NCI-H1694 (cell line): Measurements from ENCODE around the gene MPPED2.

Experiments
- DNase-seq: peaks from one replicate; lab custom pipeline; 2025; lab: John Stamatoyannopoulos, UW

The MPPED2 gene

GRCh38 chr11:30586251-30587144 lies at the start of gene MPPED2:
MPPED2 (minus strand) TSS chr11:30586353; CDS start chr11:30580373, 5,980 bp downstream.
- DNase-seq = no peak

GRCh38 chr11:30635401-30635989 lies 49.3 kb upstream of the MPPED2 start:
- no peak for DNase-seq

GRCh38 chr11:30631148-30631547 lies 45.0 kb upstream of the MPPED2 start:
- DNase-seq = no peak

- DNase-seq = no peak
Observed at GRCh38 chr11:30619767-30620166, 33.6 kb upstream of the MPPED2 start.

GRCh38 chr11:30617762-30618161 lies 31.6 kb upstream of the MPPED2 start:
- no peak for DNase-seq

GRCh38 chr11:30610628-30611027 lies 24.5 kb upstream of the MPPED2 start:
- no peak for DNase-seq

- no peak for DNase-seq
Observed at GRCh38 chr11:30608534-30608933, 22.4 kb upstream of the MPPED2 start.

- DNase-seq = no peak
Observed at GRCh38 chr11:30605036-30605605, 19.0 kb upstream of the MPPED2 start.

- DNase-seq = no peak
Observed at GRCh38 chr11:30603357-30603756, 17.2 kb upstream of the MPPED2 start.

- DNase-seq = no peak
Observed at GRCh38 chr11:30596832-30597231, 10.7 kb upstream of the MPPED2 start.

GRCh38 chr11:30595934-30596333 lies 9.8 kb upstream of the MPPED2 start:
- DNase-seq = no peak

- no peak for DNase-seq
Observed at GRCh38 chr11:30594646-30595411, 8.7 kb upstream of the MPPED2 start.

- no peak for DNase-seq
Observed at GRCh38 chr11:30587269-30587812, 1.2 kb upstream of the MPPED2 start.

GRCh38 chr11:30585892-30586250 lies 282 bp downstream of the MPPED2 start:
- no peak for DNase-seq

- no peak for DNase-seq
Observed at GRCh38 chr11:30585125-30585891, 845 bp downstream of the MPPED2 start.

- DNase-seq = no peak
Observed at GRCh38 chr11:30583476-30584280, 2.5 kb downstream of the MPPED2 start.

- no peak for DNase-seq
Observed at GRCh38 chr11:30582726-30583125, 3.4 kb downstream of the MPPED2 start.

- DNase-seq = no peak
Observed at GRCh38 chr11:30581675-30582074, 4.5 kb downstream of the MPPED2 start.

GRCh38 chr11:30580573-30580972 lies 5.6 kb downstream of the MPPED2 start:
- no peak for DNase-seq

GRCh38 chr11:30579415-30580175 lies 6.6 kb downstream of the MPPED2 start:
- no peak for DNase-seq
